ENCODE measurements around the gene CAPN6. TPM values are rescaled to one million over a fixed set of nuclear protein-coding genes. Genes with fewer than 3 reads are reported as not detected.

CAPN6 gene
- total RNA-seq, 1 experiment from 2014 or later = 0.10 TPM

GRCh38 chrX:111199505-111199904 is 70.8 kb downstream of the CAPN6 start:
- DNase-seq (ENCODE audit: low read depth, low spot score) = no peak
- Histone ChIP-seq H3K79me2 (ENCODE audit: insufficient read depth, low read length) (no peaks in the 10 kb centered on the region), H3K9ac (ENCODE audit: low read length) (no peak overlapping the region), H3K9me3 (ENCODE audit: control insufficient read depth in 1 of 2, insufficient read depth in 1 of 2, low read depth in 1 of 2, low read length in 2 of 2) (no peaks in the 10 kb centered on the region), H3K27ac (ENCODE audit: low read depth, low read length) (no peak overlapping the region), H2AFZ (ENCODE audit: low read depth, low read length, poor library complexity, severe bottlenecking) (no peak overlapping the region), H3K27me3 (ENCODE audit: insufficient read depth, low read length) (peaks cover 13% of the 10 kb centered on the region), H3K36me3 (ENCODE audit: control insufficient read depth in 1 of 2, insufficient read depth in 2 of 2, low read length in 2 of 2) (no peaks in the 10 kb centered on the region), H3K4me2 (ENCODE audit: low read length) (no peak overlapping the region), H3K4me1 (ENCODE audit: control insufficient read depth in 1 of 2, insufficient read depth in 2 of 2, low read length in 2 of 2) (no peaks in the 10 kb centered on the region), H3K9me2 (ENCODE audit: insufficient read depth) (no peaks in the 10 kb centered on the region), H4K20me1 (ENCODE audit: insufficient read depth) (no peaks in the 10 kb centered on the region), H3K4me3 (replicated peaks in 1 of 2; ENCODE audit: low read depth in 1 of 2, low read length in 2 of 2) (no peak overlapping the region)
- TF ChIP-seq MAX (IDR thresholded peaks at IDR 0.05) = no peak
- no peak for TF ChIP-seq RAD21 (IDR thresholded peaks at IDR 0.05; ENCODE audit: low read depth)
- no peak for TF ChIP-seq ZFX (IDR thresholded peaks at IDR 0.05)
- TF ChIP-seq CBX3 (IDR thresholded peaks at IDR 0.05; ENCODE audit: low read depth) = no peak
- RAD21 ChIA-PET (ENCODE audit: low non-redundant PET in 1 of 2, low total read pairs in 2 of 2, uncharacterized antibody in 2 of 2, unreplicated experiment in 2 of 2) = no interaction called here
- BruUV-seq (replicated peaks) = no TSS peak
- intact Hi-C loops (cut with micrococcal nuclease) = no loop called here
- POLR2A ChIA-PET = no interaction called here
- no peak for ATAC-seq
- CTCF ChIA-PET = no interaction called here

Other genes starting within 250 kb of the CAPN6 start
- not detected for gene PAK3, start 174.3 kb downstream of the CAPN6 start, total RNA-seq (2021; ENCODE audit: unreplicated experiment)
- not detected for gene DCX, start 141.7 kb upstream of the CAPN6 start, total RNA-seq (2021; ENCODE audit: unreplicated experiment)
- gene SERTM2, start 241.2 kb upstream of the CAPN6 start, total RNA-seq (2021; ENCODE audit: unreplicated experiment) = not detected